Effector CD8-positive, alpha-beta T cell (primary cell): ENCODE results near the gene DCTPP1.

Source experiments
- DNase-seq: peaks from one replicate; lab custom pipeline; 2025; lab: John Stamatoyannopoulos, UW

The DCTPP1 gene

DNA sequence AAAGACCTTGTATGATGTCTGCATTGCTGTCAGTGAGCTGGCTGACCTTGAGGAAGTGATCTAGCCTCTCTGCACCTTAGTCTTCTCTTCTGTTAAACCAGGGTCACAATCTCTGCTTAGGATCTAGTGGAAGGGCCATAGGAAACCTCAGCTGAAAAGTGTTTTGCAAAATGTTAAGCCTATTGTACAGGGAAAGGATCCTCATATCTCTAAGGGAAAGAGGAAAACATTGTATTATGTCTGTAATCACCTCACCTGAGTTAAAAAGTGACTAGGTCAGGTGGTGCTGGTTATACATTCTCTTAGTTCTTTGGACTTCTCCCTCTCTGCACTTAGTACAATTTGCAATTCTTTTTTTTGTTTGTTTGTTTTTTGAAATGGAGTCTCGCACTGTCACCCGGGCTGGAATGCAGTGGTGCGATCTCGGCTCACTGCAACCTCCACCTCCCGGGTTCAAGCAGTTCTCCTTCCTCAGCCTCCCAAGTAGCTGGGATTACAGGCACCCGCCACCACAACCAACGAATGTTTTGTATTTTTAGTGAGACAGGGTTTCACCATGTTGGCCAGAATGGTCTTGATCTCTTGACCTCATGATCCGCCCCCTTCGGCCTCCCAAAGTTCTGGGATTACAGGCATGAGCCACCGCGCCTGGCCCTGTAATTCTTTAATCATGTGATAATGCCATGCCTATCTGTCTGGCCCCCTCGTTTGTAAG lies 17.8 kb upstream of the DCTPP1 start:
- no peak for DNase-seq

DNA sequence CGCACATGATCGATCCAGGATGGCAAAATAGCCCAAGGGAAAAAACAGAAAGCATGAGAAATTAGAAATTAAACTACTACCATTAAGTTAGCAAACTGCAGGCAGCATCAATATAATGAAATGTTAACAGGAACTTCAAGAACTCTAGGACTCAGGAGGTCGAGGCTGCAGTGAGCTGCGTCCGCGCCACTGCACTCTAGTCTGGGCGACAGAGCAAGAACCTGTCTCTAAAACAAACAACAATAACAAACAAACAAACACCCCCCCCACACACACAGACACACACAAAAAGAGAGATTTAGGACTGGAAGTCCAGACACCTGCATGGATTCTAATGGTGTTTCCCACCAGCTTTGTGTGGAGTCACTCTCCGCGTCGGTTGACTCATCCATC lies 16.4 kb upstream of the DCTPP1 start:
- no peak for DNase-seq

DNA sequence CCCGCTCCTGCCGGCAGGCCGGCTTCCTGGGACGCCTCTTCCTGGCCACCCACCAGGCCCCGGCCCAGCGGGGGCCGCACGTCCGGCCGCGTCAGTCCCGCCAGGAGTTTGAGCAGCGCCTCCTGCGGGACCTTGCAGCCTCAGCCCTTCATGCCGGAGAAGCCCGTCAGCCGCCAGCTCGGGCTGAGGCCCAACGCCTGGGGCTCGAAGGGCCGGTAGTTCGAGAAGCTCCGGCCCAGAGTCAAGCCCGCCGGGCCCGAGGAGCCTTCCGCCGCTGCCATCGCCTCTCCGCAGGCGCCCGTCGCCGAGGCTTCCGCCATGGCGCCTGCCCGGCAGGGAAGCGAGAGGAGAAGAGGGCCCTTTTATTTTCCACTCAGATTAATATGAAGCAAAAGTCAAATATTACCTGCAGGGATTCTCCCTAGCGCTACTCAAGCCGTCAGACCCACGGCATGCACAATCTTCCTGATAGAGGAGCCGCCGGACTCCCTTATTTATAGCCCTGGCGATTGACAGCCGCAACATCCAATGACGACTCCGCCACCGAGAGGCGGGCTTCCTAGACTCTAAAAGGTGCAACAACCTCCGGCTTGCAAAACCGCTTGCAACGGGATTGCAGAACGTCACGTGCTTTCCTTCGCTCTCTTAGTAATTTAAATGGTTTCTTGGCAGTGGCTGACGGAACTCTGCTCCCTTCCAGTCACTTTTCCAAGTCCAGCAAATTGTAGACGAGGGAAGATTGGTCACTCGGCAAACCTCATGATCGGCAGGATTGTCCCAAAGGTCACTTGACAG lies 15.8 kb upstream of the DCTPP1 start, which contains the start of gene SEPHS2:
Gene SEPHS2 (minus strand): TSS at position 467 of the 795 bp plus-strand sequence. CDS start 147 bp downstream, at position 320.
- DNase-seq: peak; percentile 92

DNA sequence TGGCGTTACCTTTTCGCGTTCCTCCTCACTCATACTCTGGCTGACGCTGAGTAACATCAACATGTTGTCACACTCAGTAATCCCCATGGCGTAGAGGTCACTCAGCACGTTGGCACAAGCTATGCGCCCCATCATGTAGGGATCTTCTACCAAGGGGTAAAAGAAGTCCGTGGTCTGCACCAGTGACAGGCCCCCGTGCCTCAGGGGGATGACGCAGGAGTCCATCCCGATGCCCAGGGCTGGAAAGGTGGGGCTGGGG lies 15.2 kb upstream of the DCTPP1 start:
- DNase-seq: no peak

DNA sequence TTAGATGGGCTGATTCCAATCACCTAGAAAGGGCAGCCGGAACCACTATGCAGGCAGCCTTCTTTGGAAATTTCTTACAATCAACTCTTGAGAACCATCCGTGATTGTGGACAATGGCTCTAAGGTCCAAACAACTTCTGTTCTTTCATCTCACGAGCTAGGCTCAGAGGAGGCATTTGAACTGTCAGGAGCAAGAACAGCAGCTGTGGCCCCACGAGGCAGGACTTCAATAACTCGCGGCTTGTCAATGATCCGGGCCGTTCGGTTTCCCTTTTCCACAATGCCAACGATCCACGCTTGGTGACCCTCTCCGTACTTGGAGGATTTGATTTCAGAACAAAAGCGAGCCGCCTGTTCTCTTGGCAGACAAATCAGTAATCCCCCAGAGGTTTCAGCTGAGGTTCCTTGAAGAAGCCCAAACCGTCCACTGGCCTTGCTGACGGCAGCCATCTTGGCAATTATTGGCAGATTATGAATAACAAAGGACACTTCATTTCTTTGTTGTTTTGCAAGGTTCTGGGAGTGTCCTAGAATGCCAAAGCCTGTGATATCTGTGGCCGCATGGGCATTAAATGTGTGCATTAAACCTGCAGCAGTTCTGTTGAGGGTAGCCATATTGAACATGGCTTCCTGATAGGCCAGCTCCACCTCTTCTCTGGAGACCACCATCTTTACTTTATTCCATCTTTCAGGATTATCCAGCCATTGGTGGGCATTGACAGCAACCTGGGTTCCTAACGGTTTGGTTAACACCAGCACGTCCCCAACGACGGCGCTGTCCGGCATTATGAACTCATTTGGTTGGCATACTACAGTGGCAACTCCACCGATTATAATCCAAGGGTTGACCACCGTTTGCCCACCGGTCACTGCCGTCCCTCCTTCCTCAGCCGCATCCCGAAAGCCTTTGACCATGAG lies 14.7 kb upstream of the DCTPP1 start:
- DNase-seq: no peak

DNA sequence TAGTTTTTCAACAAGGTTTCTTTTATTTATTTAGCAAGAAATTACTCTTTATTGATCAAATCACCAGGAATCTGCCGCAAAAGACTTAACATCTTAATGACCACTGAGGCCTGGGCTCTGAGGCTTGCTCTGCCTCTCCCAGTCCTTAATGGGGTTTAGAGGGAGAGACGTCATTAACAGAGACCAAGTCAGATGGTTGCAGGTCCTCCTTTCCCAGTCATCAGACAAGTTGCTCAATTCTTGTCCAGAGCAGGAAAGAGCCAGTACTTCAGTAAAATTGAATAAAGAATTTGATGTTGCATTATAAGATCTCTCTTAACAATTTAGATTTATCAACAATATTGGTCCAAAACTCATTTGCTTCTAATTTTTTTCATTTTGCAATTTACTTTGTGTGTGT lies 13.8 kb upstream of the DCTPP1 start:
- DNase-seq: no peak

DNA sequence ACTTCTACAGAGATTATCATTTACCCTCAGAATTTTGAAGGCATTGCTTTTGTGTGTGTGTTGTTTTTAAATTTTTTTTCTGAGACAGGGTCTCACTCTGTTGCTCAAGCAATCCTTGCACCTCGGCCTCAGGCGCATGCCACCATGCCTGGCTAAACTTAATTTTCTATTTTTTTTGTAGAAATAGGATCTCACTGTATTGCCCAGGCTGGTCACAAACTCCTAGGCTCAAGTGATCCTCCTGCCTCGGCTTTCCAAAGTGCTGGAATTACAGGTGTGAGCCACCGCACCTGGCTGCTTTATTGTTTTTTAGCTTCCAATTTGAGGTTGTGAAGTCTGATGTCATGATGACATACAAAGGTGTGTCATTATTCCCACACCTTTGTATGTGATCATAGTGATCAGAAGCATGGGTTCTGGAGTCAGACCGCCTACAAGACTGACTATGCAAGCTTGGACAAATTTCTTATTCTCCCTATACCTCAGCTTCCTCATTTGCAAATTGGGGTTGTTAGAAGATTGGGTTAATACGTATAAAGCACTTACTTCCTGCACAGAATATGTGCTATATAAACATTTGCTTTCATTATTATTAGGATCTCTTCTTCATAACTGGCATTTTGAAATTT lies 10.0 kb upstream of the DCTPP1 start:
- no peak for DNase-seq

DNA sequence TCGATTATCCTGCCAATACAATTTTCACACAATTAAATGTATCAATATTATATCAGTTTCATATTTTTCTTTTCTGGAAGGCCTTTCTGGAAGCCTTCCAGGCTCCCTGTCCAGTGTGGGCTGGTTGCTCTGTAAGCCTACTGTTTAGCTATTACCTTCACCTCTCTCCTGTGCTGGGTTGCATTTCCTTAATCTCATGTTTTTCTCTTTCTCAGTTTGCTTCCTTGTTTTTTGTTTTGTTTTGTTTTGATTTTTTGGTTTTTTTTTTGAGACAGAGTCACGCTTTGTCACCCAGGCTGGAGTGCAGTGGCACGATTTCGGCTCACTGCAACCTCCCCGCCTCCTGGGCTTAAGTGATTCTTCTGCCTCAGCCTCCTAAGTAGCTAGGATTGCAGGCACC lies 9.0 kb upstream of the DCTPP1 start:
- no peak for DNase-seq

DNA sequence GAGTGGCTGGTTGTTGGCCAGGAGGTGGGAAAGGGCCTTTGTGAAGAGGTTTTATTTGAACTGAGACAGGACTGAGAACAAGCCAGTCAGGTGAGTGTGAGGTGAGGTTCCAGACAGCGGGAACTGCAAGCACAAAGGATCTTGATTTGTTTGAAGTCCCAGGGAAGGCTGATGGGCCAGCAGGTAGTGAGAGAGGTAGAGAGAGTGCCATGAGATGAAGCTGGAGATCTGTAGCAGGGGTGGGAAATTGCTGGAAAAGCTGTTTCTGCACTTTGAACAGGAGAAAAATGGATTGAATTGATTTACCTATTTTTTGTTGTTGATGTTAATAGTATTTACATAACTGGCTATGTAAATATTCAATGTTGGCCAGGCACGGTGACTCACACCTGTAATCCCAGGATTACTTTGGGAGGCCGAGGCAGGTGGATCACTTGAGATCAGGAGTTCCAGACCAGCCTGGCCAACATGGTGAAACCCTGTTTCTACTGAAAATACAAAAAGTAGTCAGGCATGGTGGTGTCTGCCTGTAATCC lies 7.7 kb upstream of the DCTPP1 start:
- DNase-seq: no peak

DNA sequence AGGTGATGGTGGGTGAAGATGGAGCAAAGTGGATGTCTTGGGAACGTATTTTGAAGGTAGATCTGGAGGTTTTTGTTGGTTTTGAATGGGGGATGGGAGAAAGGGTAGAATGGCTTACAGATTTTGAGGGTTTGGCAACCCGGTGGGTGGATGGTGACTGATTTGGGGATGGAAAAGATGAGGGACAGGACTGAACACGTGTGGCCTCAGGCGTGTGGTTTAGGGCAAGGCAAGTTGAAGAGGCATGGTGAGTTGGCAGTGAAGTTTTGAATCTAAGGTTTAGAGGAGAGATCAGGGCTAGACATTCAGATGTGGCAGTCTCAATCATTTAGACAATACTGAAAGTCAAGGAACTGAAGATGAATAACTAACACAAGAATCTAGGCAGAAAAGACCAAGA lies 5.0 kb upstream of the DCTPP1 start:
- no peak for DNase-seq

DNA sequence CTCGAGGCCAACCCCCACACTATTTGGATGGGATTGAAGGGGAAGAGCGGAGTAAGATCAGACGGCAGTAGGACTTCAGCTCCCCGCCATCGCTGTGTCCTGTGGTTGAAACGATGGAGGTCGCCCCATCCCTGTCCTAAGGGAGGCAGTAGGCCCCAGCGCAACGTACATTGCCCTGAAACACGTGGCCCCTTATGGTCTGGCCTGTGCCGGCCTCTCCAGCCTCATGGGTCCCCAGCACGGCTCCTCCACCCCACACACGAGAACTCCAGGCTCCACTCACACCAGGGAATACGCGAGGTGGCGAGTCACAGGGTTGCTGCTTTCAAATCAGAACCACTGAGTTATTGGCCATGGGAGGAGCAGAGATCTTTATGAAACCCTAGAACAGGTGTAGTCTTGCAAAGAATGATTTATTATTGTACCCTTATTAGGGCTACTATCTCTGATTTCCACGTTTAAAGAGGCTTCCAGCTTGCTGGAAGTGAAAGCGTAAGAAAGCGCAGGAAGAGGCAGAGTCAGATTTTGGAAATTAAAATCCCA lies 669 bp upstream of the DCTPP1 start:
- no peak for DNase-seq

DNA sequence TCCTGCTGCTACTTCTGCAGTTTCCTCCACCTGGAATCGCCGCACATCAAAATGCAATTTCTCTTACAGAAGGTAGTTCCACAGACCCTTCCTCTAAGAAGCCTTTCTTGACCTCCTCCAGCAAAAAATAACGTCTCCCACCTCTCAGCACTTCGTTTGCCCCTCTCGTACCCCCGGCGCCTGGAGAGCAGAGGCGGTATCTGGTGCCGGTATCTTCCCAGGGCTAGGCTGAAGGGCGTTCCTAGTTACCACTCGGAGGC lies 482 bp downstream of the DCTPP1 start:
- no peak for DNase-seq

DNA sequence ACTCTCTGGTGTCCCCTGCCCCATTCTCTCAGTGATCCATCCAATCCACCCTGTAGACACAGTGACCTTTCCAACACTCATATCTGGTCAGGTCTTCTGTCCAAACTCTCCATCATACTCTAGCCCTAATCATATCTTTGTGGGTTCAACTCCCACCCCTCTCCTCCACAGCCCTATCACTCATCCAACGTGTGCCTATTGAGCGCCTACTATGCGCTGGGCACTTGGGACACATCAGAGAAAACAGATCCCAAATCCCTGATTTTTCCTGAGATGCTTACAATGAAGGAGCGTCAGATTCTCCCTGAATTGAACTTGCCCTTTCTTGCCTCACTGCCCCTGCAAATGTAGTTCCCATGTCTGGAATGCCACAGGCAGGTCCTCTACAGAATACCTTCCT lies 1.8 kb downstream of the DCTPP1 start:
- no peak for DNase-seq

DNA sequence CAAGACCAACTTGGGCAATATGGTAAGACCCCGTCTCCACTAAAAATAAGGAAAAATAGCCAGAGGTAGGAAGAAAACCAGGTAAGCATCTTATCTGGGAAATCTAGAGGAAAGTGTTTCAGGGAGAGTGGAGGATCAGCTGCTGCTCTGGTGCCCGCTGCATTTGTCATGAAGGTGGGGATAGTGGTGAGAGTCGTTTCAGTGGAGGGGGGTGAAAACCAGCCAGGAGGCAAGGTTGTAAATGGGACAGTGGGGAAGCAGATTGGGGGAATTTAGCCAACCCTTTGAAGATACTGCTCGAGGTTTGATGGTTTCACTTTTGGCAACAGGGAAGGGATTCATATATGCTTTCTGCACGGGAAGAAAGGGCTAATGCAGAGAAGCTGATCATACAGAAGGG lies 8.8 kb downstream of the DCTPP1 start:
- no peak for DNase-seq

DNA sequence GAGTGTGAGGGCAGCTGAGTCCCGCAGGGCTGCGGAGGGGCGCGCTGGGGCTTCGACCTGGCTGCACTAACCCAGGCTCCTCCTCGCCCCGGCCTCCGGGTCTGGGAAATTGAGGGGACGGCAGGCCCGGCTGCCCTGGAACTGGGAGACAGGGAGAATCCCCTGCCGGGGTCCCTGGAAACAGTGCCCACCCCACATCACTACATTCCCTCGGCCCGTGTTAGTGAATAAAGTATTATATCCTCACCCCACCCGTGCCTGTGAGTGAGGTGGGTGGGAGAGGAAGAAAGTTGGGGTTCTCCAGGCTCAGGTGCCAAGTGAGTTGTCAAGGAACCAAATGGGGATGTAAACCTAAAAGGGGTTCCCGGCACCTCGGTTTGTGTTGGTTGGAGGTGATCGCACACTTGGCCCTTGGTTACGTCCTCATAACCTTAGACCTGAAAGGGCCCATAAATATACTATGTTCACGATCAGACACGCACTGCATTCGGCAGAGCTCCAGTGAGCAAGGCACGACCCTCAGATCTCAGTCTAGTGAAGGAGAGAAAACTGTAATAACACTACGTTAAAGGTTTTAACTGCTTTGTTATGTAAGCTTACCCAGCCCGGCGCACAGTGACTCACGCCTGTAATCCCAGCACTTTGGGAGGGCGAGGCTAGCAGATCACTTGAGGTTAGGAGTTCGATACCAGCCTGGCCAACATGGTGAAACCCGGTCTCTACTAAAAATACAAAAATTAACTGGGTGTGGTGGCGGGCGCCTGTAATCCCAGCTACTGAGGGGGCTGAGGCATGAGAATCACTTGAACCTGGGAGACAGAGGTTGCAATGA lies 11.3 kb downstream of the DCTPP1 start:
- DNase-seq: no peak

DNA sequence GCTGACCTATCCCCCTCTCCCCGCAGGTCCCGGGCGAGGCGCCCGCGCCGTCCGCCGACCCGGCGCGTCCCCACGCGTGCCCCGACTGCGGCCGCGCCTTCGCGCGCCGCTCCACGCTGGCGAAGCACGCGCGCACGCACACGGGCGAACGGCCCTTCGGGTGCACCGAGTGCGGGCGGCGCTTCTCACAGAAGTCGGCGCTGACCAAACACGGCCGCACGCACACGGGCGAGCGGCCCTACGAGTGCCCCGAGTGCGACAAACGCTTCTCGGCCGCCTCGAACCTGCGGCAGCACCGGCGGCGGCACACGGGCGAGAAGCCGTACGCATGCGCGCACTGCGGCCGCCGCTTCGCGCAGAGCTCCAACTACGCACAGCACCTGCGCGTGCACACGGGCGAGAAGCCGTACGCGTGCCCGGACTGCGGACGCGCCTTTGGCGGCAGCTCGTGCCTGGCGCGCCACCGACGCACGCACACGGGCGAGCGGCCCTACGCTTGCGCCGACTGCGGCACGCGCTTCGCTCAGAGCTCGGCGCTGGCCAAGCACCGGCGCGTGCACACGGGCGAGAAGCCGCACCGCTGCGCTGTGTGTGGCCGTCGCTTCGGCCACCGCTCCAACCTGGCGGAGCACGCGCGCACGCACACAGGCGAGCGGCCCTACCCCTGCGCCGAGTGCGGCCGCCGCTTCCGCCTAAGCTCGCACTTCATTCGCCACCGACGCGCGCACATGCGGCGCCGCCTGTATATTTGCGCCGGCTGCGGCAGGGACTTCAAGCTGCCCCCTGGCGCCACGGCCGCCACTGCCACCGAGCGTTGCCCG lies 12.1 kb downstream of the DCTPP1 start:
- peak; percentile 70 for DNase-seq

DNA sequence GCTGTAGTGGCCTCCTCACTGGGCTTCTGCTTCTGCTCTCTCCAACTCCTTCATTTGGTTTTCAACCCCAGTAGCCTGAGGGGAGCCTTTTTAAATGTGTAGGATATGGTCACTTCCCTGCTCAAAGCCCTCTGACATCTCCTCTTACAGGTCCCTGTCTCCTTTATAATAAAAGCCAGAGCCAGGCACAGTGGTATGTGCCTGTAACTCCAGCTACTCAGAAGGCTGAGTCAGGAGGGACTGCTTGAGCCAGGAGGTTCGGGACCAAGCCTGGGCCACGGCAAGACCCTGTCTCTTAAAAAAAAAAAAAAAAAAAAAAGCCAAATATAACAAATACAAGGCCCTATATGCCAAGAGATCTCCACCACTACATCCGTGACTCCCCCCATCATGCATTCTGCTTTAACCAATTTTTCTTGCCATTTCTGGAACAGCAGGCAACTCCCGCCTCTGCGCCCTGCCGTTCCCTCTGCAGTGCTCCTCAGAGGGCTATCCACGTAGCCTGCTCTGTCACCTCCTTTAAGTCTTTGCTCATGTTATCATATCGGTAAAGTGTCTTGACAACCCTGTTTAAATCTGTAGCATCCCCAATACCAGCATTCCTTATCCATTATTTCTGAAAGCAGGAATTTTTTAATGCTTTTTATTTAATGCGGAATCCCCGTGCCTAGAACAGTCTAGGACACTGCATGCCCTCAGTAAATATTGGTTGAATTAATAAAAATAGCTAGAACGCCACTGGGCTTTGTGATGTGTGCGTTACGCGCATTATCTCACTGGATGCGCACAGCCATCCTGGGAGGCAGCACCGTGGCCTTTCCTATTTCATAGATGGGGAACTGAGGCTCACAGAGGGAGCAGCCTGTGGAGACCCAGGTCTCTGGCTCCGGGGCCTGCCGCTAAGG lies 13.0 kb downstream of the DCTPP1 start:
- DNase-seq: peak; percentile 20

DNA sequence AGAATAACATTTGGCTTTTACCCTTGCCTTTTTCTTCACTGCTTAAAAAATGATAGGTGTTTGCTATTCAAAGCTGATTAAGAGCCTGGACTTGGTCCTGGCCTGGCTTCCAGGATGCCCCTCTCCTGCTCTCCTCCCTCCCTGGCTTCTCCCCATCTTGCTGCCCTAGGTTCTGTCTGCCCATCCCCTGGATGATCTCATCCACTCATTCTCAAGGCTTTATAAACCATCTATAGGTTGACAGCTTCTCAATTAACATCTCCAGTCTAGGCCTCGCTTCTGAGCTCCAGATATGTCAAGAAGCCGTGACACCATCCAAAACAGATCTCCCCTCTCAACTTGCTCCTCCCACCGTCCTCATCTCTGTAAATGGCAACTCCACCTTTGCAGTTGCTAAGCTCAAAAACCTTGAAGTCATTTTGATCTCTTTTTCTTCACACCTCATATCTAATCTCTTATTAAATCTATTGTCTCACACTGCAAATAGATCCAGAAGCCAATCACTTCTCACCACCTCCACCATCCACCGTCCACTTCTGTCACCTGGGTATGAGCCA lies 13.7 kb downstream of the DCTPP1 start:
- DNase-seq: no peak

DNA sequence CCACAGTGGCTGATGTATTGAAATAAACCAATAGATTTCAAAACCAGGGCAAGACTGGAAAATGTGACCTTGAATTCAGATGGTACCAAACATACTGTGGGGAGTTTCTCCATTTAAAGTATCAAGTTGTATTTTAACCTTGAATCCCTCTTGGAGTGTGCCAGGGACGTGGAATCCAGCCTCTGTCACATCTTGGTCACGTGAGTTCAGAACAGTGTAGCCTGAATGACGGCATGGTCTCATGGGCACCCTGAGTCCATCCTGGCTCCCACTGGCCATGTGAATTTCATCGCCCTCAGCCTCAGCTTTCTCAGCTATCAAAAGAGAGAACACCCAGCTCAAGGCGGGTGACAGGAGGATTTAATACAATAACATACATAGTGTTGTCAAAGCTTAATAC lies 15.7 kb downstream of the DCTPP1 start:
- DNase-seq: no peak
